ENCODE data around the gene MRNIP. TPM values are rescaled to one million over a fixed set of nuclear protein-coding genes. Genes with fewer than 3 reads are reported as not detected.
"Not testable (repeated sequence)": the region's sequence is repeated elsewhere in the genome, so short reads cannot be mapped to it uniquely, and the experiment has no call there.

The MRNIP gene
- total RNA-seq, 4 donors from 2014 or later = 17.9 to 50.6 (median 34.3) TPM

DNA sequence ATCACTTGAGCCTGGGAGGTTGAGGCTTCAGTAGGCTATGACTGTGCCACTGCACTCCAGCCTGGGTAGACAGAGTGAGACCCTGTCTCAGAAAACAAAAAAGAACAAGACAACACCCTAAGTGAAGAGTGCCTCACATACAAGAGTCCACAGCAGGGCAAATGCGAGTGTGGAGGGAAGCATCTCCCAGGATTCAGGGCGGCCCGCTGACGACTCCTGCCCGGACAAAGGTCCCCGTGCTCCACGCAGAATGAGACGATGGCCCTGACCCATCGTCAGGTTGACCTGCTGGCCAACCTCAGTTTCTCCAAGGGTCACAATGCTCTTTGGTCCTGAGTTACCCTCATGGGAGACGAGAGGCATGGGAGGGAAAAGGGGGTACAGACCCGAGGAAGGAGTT is 18.3 kb downstream of the MRNIP start:
- Histone ChIP-seq H3K27me3 (no peaks in the 10 kb centered on the region), H3K27ac (no peak overlapping the region), H3K36me3 (peaks cover 0 to 94% of the 10 kb centered on the region in 2 donors), H3K4me1 (peaks cover 0 to 18% (median 3%) of the 10 kb centered on the region in 3 donors), H3K9me3 (peaks cover 0 to 9% (median 0%) of the 10 kb centered on the region in 3 donors), H3K4me3 (no peak overlapping the region)
- WGBS, 2 donors (ENCODE audit: low coverage in 1 of 2) = 88 to 97% methylated on average over 6 to 7 of the region's 11 CpGs
- no peak for ATAC-seq
- TF ChIP-seq EP300 (IDR thresholded peaks at IDR 0.05) = no peak

DNA sequence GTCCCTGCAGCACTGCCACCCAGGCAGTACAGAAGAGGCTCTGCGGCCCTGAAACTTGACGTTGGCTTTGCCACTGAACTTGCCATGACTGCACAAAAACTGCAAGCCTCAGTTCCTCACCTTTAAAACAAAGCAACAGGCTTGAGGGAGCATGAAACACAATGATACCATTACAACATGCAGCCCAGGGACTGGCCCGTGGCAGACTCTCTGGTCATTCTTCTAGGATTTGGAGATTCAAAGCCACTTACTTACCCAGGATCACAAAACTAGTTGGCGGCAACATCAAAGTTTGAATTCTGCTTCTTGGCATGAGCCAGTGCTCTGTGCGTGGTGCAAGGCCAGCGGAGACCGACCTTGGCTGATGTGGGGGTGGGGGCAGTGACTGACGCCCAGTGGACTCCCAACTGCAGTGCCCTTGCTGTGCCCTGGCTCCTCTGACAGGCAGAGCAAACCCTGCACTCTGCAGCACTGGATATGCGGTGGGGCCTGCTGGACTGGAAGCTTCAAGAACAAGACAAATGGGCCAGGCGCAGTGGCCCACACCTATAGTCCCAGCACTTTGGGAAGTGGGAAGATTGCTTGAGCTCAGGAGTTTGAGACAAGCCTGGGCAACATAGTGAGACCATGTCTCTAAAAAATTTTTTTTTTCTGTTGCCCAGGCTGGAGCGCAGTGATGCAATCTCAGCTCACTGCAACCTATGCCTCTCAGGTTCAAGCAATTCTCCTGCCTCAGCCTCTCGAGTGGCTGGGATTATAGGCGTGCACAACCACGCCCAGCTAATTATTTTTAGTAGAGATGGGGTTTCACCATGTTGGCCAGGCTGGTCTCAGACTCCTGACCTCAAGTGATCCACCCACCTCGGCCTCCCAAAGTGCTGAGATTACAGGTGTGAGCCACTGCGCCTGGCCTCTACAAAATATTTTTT is 19.0 kb downstream of the MRNIP start:
- no peak for TF ChIP-seq EP300 (IDR thresholded peaks at IDR 0.05)
- no peak for TF ChIP-seq POLR2AphosphoS5 (IDR thresholded peaks at IDR 0.05)
- TF ChIP-seq, protein P1, sequence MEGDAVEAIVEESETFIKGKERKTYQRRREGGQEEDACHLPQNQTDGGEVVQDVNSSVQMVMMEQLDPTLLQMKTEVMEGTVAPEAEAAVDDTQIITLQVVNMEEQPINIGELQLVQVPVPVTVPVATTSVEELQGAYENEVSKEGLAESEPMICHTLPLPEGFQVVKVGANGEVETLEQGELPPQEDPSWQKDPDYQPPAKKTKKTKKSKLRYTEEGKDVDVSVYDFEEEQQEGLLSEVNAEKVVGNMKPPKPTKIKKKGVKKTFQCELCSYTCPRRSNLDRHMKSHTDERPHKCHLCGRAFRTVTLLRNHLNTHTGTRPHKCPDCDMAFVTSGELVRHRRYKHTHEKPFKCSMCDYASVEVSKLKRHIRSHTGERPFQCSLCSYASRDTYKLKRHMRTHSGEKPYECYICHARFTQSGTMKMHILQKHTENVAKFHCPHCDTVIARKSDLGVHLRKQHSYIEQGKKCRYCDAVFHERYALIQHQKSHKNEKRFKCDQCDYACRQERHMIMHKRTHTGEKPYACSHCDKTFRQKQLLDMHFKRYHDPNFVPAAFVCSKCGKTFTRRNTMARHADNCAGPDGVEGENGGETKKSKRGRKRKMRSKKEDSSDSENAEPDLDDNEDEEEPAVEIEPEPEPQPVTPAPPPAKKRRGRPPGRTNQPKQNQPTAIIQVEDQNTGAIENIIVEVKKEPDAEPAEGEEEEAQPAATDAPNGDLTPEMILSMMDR (IDR thresholded peaks at IDR 0.05) = no peak
- no peak for TF ChIP-seq POLR2A (IDR thresholded peaks at IDR 0.05)
- no peaks in the 10 kb centered on the region for H3K27me3 ChIP-seq
- H3K36me3 ChIP-seq = peaks cover 0 to 94% of the 10 kb centered on the region in 2 donors
- no peak for ATAC-seq
- peaks cover 0 to 18% (median 3%) of the 10 kb centered on the region in 3 donors for H3K4me1 ChIP-seq
- H3K27ac ChIP-seq = no peak overlapping the region
- 81 to 85% methylated on average over 4 to 6 of the region's 16 CpGs for WGBS, 2 donors (ENCODE audit: low coverage in 1 of 2)
- peaks cover 0 to 2% (median 0%) of the 10 kb centered on the region in 3 donors for H3K9me3 ChIP-seq
- no peak overlapping the region for H3K4me3 ChIP-seq

DNA sequence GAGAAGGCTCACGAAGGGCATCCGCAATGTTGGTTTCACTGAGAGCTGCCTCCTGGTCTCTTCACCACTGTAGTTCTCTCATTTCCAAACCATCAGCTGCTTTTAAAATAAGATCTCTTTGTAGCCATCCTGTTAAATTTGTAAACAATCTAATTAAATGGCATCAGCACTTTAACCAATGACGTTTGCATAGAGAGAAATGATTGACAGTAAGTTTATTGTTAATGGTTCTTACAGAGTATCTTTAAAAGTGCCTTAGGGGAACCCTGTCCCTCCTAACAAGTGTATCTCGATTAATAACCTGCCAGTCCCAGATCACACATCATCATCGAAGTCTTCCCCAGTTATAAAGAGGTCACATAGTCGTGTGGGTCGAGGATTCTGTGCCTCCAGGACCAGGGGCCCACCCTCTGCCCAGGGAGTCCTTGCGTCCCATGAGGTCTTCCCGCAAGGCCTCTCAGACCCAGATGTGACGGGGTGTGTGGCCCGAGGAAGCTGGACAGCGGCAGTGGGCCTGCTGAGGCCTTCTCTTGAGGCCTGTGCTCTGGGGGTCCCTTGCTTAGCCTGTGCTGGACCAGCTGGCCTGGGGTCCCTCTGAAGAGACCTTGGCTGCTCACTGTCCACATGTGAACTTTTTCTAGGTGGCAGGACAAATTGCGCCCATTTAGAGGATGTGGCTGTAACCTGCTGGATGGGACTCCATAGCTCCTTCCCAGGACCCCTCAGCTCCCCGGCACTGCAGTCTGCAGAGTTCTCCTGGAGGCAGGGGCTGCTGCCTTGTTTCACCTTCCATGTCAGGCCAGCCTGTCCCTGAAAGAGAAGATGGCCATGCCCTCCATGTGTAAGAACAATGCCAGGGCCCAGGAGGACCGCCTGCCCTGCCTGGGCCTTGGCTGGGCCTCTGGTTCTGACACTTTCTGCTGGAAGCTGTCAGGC is 21.3 kb downstream of the MRNIP start:
- no peak overlapping the region for H3K4me3 ChIP-seq
- no peaks in the 10 kb centered on the region for H3K27me3 ChIP-seq
- H3K9me3 ChIP-seq = no peaks in the 10 kb centered on the region
- H3K27ac ChIP-seq = peak overlapping the region in 3 of 4 donors; percentile 51 to 57 (median 52)
- WGBS, 2 donors (ENCODE audit: low coverage in 1 of 2) = 69 to 82% methylated on average over 9 to 12 of the region's 15 CpGs
- ATAC-seq = no peak
- peaks cover 0 to 36% (median 3%) of the 10 kb centered on the region in 3 donors for H3K4me1 ChIP-seq
- H3K36me3 ChIP-seq = peaks cover 0 to 97% of the 10 kb centered on the region in 2 donors
- TF ChIP-seq, protein P1 (IDR thresholded peaks at IDR 0.05) = no peak
- TF ChIP-seq EP300 (IDR thresholded peaks at IDR 0.05) (no peak), POLR2A (IDR thresholded peaks at IDR 0.05) (no peak), POLR2AphosphoS5 (IDR thresholded peaks at IDR 0.05) (no peak)

DNA sequence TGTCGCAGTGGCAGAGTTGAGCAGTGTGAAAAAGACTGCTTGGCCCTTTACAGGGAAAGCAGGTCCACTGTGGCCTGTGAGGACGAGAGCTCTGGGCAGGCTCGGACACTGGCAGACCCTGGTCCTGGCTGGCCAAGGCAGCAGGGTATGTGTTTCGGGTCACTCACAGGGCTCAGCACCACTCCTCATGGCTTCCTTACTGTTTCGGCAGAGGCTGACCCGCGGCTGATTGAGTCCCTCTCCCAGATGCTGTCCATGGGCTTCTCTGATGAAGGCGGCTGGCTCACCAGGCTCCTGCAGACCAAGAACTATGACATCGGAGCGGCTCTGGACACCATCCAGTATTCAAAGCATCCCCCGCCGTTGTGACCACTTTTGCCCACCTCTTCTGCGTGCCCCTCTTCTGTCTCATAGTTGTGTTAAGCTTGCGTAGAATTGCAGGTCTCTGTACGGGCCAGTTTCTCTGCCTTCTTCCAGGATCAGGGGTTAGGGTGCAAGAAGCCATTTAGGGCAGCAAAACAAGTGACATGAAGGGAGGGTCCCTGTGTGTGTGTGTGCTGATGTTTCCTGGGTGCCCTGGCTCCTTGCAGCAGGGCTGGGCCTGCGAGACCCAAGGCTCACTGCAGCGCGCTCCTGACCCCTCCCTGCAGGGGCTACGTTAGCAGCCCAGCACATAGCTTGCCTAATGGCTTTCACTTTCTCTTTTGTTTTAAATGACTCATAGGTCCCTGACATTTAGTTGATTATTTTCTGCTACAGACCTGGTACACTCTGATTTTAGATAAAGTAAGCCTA is 22.2 kb downstream of the MRNIP start:
- WGBS, 2 donors (ENCODE audit: low coverage in 1 of 2) = 44 to 67% methylated on average over 5 to 9 of the region's 19 CpGs
- Histone ChIP-seq H3K9me3 (no peaks in the 10 kb centered on the region), H3K36me3 (peaks cover 0 to 98% of the 10 kb centered on the region in 2 donors), H3K27ac (peak overlapping the region in 3 of 4 donors; percentile 51 to 57 (median 52)), H3K4me3 (no peak overlapping the region), H3K4me1 (peaks cover 0 to 45% (median 3%) of the 10 kb centered on the region in 3 donors), H3K27me3 (no peaks in the 10 kb centered on the region)
- TF ChIP-seq POLR2A (IDR thresholded peaks at IDR 0.05) = no peak
- TF ChIP-seq EP300 (IDR thresholded peaks at IDR 0.05) = no peak
- TF ChIP-seq, protein P1 (IDR thresholded peaks at IDR 0.05) = no peak
- peak; percentile 74 for TF ChIP-seq POLR2AphosphoS5 (IDR thresholded peaks at IDR 0.05)
- ATAC-seq = peak; percentile 35

DNA sequence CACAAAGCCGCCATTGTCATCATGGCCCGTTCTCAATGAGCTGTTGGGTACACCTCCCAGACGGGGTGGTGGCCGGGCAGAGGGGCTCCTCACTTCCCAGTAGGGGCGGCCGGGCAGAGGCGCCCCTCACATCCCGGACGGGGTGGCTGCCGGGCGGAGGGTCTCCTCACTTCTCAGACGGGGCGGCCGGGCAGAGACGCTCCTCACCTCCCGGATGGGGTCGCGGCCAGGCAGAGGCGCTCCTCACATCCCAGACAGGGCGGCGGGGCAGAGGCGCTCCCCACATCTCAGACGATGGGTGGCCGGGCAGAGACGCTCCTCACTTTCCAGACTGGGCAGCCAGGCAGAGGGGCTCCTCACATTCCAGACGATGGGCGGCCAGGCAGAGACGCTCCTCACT is 23.7 kb downstream of the MRNIP start:
- Histone ChIP-seq H3K36me3 (peaks cover 0 to 98% of the 10 kb centered on the region in 2 donors), H3K4me1 (peaks cover 0 to 53% (median 3%) of the 10 kb centered on the region in 3 donors)
- not testable (repeated sequence) for H3K4me3 ChIP-seq, H3K27me3 ChIP-seq, ATAC-seq, H3K9me3 ChIP-seq, H3K27ac ChIP-seq
- WGBS, 2 donors (ENCODE audit: low coverage in 1 of 2) = no CpG with 5 or more reads among the region's 28 CpGs

Data from gastroesophageal sphincter (tissue), 4 donors.